ENCODE measurements around the gene UXS1.
A peak's percentile ranks its signal among the peaks of the same experiment; 100 is the strongest.

The UXS1 gene

DNA sequence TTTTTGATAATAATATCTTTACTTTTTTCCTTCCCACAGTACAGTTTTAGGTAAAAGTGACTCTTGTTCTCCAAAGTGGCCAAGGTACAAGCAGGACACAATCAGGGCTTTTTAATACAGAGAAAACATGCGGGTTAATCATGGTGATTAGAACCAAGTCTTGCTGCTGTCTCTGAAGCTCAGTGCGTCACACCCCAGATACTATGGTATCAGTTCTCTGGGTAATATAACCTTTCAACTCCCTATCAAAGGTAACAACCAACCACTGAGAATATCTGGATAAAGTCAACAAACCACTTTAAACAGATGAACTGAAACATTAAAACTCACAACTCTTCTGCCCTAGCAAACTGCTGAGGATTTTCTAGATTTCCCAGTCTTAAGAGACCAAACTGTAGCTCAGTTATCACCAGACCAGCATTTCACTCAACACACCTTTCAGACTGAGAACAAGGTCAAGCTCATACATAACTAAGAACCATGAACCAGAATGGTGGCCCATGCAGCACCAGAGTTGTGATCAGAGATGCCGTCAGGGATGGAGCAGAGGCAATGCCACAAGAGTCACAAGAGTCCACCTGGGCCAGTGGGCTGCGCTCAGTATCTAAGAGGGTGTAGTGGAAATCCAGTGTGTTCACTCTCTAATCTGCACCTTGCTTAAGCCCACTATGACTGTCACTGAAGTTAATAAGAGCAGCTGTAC, 103.0 kb downstream of the UXS1 start:
- no peak for DNase-seq (ENCODE audit: low read depth)
- TF ChIP-seq, protein P1, sequence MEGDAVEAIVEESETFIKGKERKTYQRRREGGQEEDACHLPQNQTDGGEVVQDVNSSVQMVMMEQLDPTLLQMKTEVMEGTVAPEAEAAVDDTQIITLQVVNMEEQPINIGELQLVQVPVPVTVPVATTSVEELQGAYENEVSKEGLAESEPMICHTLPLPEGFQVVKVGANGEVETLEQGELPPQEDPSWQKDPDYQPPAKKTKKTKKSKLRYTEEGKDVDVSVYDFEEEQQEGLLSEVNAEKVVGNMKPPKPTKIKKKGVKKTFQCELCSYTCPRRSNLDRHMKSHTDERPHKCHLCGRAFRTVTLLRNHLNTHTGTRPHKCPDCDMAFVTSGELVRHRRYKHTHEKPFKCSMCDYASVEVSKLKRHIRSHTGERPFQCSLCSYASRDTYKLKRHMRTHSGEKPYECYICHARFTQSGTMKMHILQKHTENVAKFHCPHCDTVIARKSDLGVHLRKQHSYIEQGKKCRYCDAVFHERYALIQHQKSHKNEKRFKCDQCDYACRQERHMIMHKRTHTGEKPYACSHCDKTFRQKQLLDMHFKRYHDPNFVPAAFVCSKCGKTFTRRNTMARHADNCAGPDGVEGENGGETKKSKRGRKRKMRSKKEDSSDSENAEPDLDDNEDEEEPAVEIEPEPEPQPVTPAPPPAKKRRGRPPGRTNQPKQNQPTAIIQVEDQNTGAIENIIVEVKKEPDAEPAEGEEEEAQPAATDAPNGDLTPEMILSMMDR (IDR thresholded peaks at IDR 0.05; ENCODE audit: control insufficient read depth, insufficient read depth, low read depth, low read length, missing control alignments), result no peak
- no peak overlapping the region for H3K4me3 ChIP-seq (ENCODE audit: control insufficient read depth, low read depth, low read length)

DNA sequence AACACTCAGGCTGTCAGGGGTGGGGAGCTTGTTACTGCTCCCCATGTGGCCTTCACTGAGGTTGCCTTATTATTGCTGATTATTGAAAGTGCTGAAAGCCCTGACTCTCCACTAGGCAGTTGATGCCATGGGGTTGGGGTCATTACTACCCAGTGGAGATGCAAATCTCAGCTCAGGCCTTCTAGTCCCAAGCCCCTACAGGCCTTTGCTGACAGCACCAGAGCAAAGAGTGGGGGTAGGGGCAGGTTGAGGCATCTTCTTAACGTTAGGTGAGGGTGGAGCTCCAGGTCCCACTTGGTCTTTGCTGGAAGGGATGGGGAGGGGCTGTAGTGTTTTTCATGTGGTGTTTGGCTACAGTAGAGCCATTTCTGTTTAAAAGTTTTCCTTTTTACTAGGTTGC, 104.5 kb downstream of the UXS1 start:
- TF ChIP-seq, protein P1 (IDR thresholded peaks at IDR 0.05; ENCODE audit: control insufficient read depth, insufficient read depth, low read depth, low read length, missing control alignments), result no peak
- no peak overlapping the region for H3K4me3 ChIP-seq (ENCODE audit: control insufficient read depth, low read depth, low read length)
- no peak for DNase-seq (ENCODE audit: low read depth)

DNA sequence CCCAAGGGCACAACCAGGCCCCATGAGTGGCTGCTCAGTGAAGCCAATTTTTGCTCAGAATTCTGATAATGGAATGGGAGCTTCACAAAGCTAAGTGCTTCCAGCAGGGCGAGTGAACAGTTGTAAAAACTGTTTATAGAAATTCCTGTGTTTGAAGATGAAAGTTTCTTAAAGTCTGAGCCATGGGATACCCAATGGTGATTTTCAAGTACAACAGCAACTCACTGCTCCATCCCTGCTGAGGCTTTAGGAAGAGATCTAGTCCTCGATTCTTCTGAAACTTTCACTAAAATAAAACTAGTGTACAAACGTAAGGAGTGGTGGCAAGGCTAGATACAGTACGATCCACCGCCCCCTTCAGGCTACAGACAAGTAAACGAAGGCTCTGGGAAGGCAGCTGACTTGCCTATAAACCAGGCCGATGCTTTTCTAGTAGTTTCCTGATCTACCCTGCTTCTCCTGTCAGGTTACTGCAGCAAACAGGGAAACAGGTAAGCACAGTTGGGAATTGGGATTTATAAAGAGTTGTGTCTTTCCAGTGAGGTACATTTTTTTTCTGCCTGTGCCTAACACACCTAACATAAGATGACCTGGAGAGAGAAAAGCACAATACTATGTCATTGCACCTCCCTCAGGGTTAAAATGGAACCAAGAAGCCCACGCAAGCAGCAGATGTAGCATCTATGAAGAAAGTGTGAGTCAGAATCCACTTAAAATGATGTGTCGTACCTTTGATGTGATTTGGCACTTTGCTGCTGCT, 108.7 kb downstream of the UXS1 start:
- TF ChIP-seq, protein P1 (IDR thresholded peaks at IDR 0.05; ENCODE audit: control insufficient read depth, insufficient read depth, low read depth, low read length, missing control alignments), result peak; percentile 49
- H3K4me3 ChIP-seq (ENCODE audit: control insufficient read depth, low read depth, low read length), result no peak overlapping the region
- DNase-seq (ENCODE audit: low read depth), result no peak

DNA sequence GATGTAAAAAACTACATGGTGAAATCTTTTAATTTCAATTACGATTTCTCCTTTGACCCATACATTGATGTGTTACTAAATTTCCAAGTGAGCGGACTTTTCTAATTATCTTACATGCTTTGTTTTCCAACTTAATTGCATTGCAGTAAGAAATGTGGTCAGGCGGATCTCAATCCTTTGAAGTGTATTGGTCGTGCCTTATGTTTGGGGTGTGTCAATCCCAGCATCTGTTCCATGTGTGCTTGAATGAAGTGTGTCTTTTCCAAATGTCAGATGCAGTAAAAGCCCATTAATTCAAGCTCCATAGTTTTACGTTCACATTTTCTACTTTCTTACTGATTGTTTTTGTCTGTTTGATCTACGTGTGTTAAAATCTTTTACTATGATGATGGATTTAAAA, 113.1 kb downstream of the UXS1 start:
- DNase-seq (ENCODE audit: low read depth), result no peak
- no peak overlapping the region for H3K4me3 ChIP-seq (ENCODE audit: control insufficient read depth, low read depth, low read length)
- TF ChIP-seq, protein P1 (IDR thresholded peaks at IDR 0.05; ENCODE audit: control insufficient read depth, insufficient read depth, low read depth, low read length, missing control alignments), result no peak

DNA sequence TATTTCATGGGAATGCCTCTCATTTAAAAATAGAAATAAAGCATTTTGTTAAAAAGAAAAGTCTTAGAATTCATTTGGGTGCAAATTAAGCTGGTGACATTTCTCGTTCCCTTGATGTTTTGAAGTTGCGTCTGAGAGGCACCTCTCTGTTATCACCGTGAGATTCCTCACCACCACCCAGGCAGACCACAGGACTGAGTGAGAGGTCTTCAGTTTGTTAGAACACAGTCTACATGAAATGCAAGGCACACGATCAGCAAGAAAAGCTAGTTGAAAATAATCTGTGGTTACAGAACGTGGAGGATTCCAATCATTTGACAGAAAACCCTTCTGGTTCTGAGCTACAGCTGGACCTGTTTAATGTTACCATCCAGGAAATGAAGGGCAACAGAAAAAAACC, 116.0 kb downstream of the UXS1 start:
- DNase-seq (ENCODE audit: low read depth), result no peak
- TF ChIP-seq, protein P1 (IDR thresholded peaks at IDR 0.05; ENCODE audit: control insufficient read depth, insufficient read depth, low read depth, low read length, missing control alignments), result no peak
- no peak overlapping the region for H3K4me3 ChIP-seq (ENCODE audit: control insufficient read depth, low read depth, low read length)

DNA sequence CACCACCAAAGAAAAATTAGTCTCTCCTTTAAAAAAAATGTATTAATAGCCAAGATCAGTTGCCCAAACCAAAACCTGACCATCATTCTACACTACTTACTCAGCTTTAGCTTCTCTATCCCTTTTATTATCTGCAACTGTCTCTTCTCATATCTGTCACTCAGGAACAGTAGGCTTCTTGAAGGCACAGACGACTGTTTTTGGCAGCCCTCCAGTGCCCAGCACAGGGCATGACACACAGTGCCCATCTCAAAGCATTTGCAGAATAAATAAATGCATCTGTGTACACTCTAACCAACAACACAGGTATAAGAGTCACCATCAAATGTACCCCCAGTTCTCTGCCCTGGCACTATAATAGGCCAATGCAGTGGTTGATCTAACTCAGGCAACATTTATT, 117.2 kb downstream of the UXS1 start:
- DNase-seq (ENCODE audit: low read depth), result no peak
- H3K4me3 ChIP-seq (ENCODE audit: control insufficient read depth, low read depth, low read length), result no peak overlapping the region
- TF ChIP-seq, protein P1 (IDR thresholded peaks at IDR 0.05; ENCODE audit: control insufficient read depth, insufficient read depth, low read depth, low read length, missing control alignments), result no peak
